SK-N-SH (cell line): ENCODE measurements around the gene GOLPH3L.

Experiments used
- EZH2phosphoT487 ChIP-seq: fragments of 200-600 bp; sonication (generic); IDR thresholded peaks from 2 replicates; pipeline ENCODE4 v1.6.1; 2017; ENCODE audit warnings: low read depth, mixed run types, mild to moderate bottlenecking, antibody characterized with exemption, moderate library complexity, borderline replicate concordance
- POLR2AphosphoS5 ChIP-seq: IDR thresholded peaks from 2 replicates; pipeline ENCODE4 v1.6.1; 2012; ENCODE audit warnings: low read depth, low read length
- TF ChIP-seq, protein P1 (sequence below): IDR thresholded peaks from 2 replicates; pipeline ENCODE4 v1.4.0; 2012; ENCODE audit warnings: low read depth, borderline replicate concordance

DNA sequence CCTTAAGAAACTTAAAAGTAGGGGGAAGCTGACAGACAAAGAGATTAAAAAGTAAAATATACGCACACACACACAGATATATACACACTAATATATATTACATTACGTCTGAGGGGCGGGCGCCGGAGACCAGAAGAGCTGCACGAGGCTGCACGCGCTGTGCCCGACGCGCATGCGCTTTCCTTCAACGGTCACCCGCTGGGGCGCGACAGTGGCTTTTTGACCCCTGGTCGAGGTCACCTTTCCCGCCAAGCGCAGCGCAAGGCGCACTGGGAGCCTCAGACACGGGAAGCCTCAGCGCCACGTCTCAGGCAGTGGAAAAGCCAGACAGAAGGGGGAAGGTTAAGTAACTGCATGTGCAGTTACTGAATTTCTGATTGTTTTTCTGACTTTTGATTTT, 23.7 kb upstream of the GOLPH3L start, which contains the start of gene HORMAD1:
- TF ChIP-seq POLR2AphosphoS5 (no peak), EZH2phosphoT487 (no peak)
- TF ChIP-seq, protein P1, sequence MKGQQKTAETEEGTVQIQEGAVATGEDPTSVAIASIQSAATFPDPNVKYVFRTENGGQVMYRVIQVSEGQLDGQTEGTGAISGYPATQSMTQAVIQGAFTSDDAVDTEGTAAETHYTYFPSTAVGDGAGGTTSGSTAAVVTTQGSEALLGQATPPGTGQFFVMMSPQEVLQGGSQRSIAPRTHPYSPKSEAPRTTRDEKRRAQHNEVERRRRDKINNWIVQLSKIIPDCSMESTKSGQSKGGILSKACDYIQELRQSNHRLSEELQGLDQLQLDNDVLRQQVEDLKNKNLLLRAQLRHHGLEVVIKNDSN, result no peak
